Neutrophil (primary cell): ENCODE data around the gene NTM.

Source experiments
- H3K27ac ChIP-seq: fragments of 200-600 bp; sonication (generic); 2 replicates; pipeline ENCODE4 v1.5.1; 2016; ENCODE audit warnings: mild to moderate bottlenecking, moderate library complexity
- H3K27me3 ChIP-seq: fragments of 200-600 bp; sonication (generic); 2 replicates; pipeline ENCODE4 v1.6.0; 2016; ENCODE audit warnings: mild to moderate bottlenecking
- H3K36me3 ChIP-seq: fragments of 200-600 bp; sonication (generic); 2 replicates; pipeline ENCODE4 v1.5.1; 2017
- H3K4me1 ChIP-seq, 2 experiments: fragments of 200-600 bp in 1 of 2; sonication (generic) in 1 of 2; 1 replicate in 1 of 2; 2 replicates in 1 of 2; pipeline versions ENCODE4 v1.5.1 to v1.6.1; 2013 to 2016; ENCODE audit warnings: low read depth in 1 of 2, low read length in 1 of 2, mild to moderate bottlenecking in 1 of 2, moderate library complexity in 1 of 2; ENCODE audit not compliant: control insufficient read depth in 1 of 2, insufficient read depth in 1 of 2
- H3K4me3 ChIP-seq, 2 experiments: fragments of 200-600 bp in 1 of 2; sonication (generic) in 1 of 2; 1 replicate in 1 of 2; 2 replicates in 1 of 2; pipeline ENCODE4 v1.5.1; 2013 to 2016; ENCODE audit warnings: low read depth in 1 of 2, low read length in 1 of 2, mild to moderate bottlenecking in 1 of 2, moderate library complexity in 1 of 2
- H3K9me3 ChIP-seq: fragments of 200-600 bp; sonication (generic); 2 replicates; pipeline ENCODE4 v1.5.1; 2016
- TF ChIP-seq, protein P1 (sequence below): fragments of 200-600 bp; sonication (generic); IDR thresholded peaks from 2 replicates; pipeline ENCODE4 v1.5.1; 2016; ENCODE audit warnings: antibody characterized with exemption

Gene NTM

DNA sequence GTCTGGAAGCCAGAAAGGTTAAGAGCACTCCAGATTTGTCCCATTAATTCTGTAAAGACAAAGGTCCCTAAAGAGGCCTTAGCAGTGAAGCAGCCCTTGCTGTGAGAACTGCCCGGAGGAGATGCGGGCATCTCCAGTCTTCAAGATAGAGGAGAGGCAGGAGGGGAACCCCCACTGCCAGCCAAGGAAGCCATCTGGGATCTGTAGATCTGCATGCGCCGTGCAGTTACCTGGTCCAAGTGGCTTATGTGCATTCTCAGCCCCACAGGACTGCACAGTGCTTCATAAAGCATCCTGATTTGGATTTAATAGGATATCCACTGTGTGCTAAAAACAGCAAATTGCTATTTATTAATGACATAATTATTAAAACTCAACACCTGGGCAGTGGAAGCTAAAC lies 834.6 kb downstream of the NTM start:
- H3K36me3 ChIP-seq, result no peaks in the 10 kb centered on the region
- no peaks in the 10 kb centered on the region for H3K4me1 ChIP-seq
- H3K27me3 ChIP-seq, result no peaks in the 10 kb centered on the region
- no peak overlapping the region for H3K4me3 ChIP-seq
- H3K27ac ChIP-seq, result no peak overlapping the region
- no peaks in the 10 kb centered on the region for H3K9me3 ChIP-seq
- TF ChIP-seq, protein P1, sequence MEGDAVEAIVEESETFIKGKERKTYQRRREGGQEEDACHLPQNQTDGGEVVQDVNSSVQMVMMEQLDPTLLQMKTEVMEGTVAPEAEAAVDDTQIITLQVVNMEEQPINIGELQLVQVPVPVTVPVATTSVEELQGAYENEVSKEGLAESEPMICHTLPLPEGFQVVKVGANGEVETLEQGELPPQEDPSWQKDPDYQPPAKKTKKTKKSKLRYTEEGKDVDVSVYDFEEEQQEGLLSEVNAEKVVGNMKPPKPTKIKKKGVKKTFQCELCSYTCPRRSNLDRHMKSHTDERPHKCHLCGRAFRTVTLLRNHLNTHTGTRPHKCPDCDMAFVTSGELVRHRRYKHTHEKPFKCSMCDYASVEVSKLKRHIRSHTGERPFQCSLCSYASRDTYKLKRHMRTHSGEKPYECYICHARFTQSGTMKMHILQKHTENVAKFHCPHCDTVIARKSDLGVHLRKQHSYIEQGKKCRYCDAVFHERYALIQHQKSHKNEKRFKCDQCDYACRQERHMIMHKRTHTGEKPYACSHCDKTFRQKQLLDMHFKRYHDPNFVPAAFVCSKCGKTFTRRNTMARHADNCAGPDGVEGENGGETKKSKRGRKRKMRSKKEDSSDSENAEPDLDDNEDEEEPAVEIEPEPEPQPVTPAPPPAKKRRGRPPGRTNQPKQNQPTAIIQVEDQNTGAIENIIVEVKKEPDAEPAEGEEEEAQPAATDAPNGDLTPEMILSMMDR, result no peak

DNA sequence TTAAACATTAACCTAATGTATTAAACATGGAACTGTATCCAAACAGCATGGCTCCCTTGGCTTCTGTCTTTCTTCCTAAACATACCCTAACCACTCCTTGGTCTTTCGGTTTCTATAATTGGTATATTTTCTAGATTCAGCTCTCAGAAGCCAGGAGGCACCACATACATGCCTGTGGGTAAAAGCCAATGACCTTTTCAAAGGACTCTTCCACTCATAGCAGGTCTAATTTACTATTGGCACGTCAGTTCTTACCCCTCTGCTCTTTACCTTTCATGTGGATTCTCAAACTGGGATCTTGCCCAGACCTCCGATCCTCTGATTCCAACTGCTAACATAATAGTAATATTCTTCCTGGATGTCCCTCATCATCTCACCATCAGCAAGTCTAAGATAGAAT lies 835.1 kb downstream of the NTM start:
- Histone ChIP-seq H3K4me1 (no peaks in the 10 kb centered on the region), H3K9me3 (no peaks in the 10 kb centered on the region), H3K36me3 (no peaks in the 10 kb centered on the region), H3K4me3 (no peak overlapping the region), H3K27me3 (no peaks in the 10 kb centered on the region), H3K27ac (no peak overlapping the region)
- TF ChIP-seq, protein P1, result no peak

DNA sequence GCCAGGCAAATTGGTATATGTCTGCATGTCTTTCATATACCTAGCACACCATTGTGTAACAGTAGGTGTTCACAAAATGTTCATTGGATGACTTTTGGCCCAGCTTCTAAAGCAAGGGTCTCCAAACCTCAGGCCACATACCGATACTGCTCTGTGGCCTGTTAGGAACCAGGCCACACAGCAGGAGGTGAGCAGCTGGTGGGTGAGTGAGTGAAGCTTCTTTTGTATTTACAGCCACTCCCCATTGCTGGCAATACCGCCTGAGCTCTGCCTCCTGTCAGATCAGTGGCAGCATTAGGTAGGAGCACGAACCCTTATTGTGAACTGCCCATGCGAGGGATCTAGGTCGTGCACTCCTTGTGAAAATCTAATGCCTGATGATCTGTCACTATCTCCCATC lies 836.6 kb downstream of the NTM start:
- TF ChIP-seq, protein P1, result no peak

DNA sequence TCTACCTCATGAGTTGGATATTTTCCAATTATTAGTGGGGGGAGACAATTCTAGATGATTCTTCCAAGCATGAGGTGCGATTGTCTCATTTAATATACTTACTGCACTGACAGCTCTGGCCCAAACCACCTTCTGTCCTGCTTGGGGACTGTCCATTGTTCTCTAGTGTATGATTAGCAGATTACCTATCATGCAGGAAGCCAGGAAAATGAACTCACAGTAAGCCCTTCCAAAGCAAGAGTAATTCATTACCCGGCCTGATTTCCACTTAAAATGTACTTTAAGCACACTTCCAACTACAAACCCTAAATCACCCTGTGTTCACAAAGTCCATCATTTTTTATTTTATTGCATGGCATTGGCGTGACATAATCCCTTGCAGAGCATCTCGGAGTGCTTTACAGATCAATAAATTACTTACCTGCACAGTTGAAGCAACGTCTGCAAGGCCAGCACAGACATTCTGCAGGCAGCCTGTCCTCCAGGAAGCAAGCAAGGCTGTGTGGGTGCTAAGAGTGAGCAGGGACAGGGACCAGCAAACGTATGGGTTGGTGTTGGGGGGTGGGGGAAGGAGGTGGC lies 838.2 kb downstream of the NTM start:
- Histone ChIP-seq H3K27me3 (no peaks in the 10 kb centered on the region), H3K9me3 (no peaks in the 10 kb centered on the region), H3K4me3 (no peak overlapping the region), H3K27ac (no peak overlapping the region), H3K36me3 (no peaks in the 10 kb centered on the region), H3K4me1 (no peaks in the 10 kb centered on the region)
- TF ChIP-seq, protein P1, result no peak

More for the DNA sequence above, 836.6 kb downstream of the NTM start:
- Histone ChIP-seq H3K36me3 (no peaks in the 10 kb centered on the region), H3K27me3 (no peaks in the 10 kb centered on the region), H3K4me3 (no peak overlapping the region), H3K9me3 (no peaks in the 10 kb centered on the region), H3K4me1 (no peaks in the 10 kb centered on the region), H3K27ac (no peak overlapping the region)

DNA sequence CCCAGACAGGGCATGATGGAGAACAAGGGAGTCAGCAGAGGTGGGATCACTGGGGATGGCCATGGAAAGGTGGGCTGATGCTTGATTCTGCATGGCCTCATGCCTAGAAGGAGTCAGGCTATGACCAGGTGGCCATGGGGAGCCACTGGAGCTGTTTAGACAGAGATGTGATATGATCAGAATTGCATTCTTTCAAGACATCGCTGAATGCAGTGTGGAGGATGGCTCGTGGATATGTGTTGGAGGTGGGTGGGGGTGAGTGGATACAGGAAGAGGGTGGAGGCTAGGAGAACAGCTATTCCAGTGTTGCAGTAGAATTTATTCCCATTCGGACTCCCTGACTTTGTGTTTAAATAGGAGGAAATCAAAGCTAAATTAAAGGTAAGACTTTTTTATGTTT lies 841.1 kb downstream of the NTM start:
- H3K4me1 ChIP-seq, result no peaks in the 10 kb centered on the region
- no peaks in the 10 kb centered on the region for H3K9me3 ChIP-seq
- H3K27ac ChIP-seq, result no peak overlapping the region
- TF ChIP-seq, protein P1, result no peak
- no peaks in the 10 kb centered on the region for H3K27me3 ChIP-seq
- H3K4me3 ChIP-seq, result no peak overlapping the region
- H3K36me3 ChIP-seq, result no peaks in the 10 kb centered on the region

DNA sequence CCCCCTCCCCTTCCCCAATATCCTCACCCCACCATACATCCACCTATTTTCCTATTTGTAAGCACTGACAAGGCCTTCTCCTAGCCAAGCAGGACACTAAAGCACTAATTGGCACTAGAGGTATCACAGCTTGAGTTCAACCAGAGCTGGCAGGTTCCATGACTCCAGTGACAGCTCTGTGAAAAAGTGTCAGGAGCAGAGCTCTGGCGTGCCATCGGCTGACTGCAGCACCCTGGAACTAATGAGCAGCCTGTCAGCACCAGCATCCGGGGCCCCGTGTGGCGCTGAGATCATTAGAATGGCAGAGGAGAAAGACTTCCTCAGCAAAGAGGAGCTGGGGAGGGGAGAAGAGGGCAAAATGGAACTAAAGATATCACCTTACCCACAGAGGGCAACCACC lies 847.4 kb downstream of the NTM start:
- Histone ChIP-seq H3K4me3 (no peak overlapping the region), H3K27me3 (no peaks in the 10 kb centered on the region), H3K9me3 (no peaks in the 10 kb centered on the region), H3K4me1 (no peaks in the 10 kb centered on the region), H3K27ac (no peak overlapping the region), H3K36me3 (no peaks in the 10 kb centered on the region)
- TF ChIP-seq, protein P1, result no peak
